Activated naive CD4-positive, alpha-beta T cell treated with Interleukin-2 at 50 U/mL for 16 hours (primary cell): ENCODE data around the gene SHISAL1.
A peak's percentile ranks its signal among the peaks of the same experiment; 100 is the strongest.

ENCODE experiments used
- DNase-seq: peaks from one replicate; pipeline ENCODE4 v3.0.0-alpha.2; 2020

The SHISAL1 gene

GRCh38 chr22:44341431-44342346, 28.9 kb upstream of the SHISAL1 start:
- no peak for DNase-seq

GRCh38 chr22:44340271-44341239, 27.8 kb upstream of the SHISAL1 start:
- no peak for DNase-seq

GRCh38 chr22:44338906-44339305, 26.2 kb upstream of the SHISAL1 start:
- no peak for DNase-seq

DNA sequence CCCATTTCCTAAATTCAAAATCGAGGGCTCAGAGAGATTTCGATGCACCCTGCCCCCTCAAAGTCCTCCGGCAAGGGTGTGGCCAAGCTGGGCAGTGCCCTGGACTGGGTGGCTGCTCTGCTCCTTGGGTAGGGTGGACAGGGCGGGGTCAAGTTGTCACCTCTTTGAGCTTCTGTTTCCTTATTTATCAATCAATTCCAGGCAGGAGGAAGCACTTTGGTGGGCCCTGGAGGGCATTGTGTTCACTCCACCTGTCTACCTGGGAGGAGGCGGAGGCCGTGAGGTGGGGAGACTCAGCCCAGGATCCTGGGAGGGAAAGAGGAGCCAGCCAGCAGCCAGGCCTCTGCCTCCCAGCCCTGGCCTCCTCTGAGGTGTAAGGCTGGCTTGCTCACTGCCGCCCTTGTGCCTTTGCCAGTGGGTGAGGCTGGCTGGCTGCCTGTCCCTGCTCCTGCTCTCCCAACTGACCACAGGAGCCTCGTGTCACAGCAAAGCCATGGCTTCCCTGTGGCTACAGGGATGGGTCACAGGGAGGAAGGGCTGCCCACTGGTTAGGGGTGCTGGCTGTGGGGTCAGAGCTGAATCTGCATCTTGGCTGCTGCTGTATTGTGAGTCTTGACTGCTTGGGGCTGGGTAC, 25.5 kb upstream of the SHISAL1 start:
- DNase-seq, result no peak

GRCh38 chr22:44337678-44338004, 24.9 kb upstream of the SHISAL1 start:
- no peak for DNase-seq

DNA sequence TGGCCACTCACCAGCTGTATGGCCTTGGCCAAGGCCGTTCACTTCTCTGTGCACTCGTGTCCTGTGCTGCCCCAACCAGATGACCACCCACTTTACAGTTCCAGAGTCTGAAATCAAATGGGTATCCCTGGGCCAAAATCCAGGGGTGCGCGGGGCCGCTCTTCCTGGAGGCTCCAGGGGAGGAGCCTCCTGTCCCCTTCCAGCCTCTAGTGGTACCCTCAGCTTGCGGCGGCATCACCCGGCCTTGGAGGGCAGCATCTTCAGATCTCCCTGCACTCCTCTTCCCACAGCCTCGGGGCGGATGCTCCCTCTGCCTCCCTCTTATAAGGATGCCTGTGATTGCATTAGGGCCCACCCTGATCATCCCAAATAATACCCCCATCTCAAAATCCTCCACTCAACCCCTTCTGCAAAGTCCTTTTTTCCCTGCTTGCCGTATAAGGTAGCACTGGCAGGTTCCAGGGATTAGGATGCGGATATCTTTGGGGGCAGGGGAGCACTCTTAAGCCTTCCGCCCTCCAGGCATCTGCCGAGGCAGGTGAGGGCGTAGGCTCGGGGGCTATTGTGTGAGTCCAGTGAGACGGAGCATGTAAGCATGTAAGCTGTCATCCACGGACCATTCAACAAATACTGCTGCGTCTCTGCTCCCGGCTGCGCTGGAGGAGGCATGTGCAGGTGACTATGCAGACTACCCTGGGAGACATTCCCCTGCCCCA, 24.4 kb upstream of the SHISAL1 start:
- no peak for DNase-seq

- DNase-seq, result no peak
These were observed 23.4 kb upstream of the SHISAL1 start for GRCh38 chr22:44335903-44336803.

DNA sequence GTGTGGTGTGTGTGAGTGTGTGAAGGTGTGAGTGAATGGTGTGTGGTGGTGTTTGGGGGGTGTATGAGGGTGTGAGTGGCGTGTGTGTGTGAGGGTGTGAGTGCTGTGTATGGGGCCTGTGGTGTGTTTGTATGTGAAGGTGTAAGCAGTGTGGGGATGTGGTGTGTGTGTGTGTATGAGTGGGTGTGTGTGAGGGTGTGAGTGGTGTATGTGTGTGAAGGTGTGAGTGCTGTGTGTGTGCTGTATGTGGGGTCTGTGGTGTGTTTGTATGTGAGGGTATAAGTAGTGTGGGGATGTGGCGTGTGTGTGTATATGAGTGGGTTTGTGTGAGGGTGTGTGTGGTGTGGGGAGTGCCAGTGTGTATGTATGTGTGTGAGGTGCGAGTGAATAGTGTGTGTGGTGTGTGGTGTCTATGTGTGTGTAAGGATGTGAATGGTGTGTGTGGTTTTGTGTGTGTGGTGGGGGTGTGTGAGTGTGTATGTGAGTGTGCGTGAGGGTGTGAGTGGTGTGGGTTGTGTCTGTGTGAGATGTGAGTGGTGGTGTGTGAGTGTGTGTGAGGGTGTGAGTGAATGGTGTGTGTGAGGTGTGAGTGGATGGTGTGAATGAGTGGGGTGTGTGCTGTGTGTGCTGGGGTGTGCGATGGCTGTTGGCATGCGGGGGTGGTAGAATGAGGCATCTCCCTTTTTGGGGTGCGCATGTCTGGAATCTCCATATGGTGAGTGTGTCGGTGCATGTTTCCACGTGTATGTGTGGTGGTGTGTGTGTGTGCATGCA, 22.5 kb upstream of the SHISAL1 start:
- no peak for DNase-seq

- no peak for DNase-seq
These were observed 21.3 kb upstream of the SHISAL1 start for GRCh38 chr22:44333847-44334635.

DNA sequence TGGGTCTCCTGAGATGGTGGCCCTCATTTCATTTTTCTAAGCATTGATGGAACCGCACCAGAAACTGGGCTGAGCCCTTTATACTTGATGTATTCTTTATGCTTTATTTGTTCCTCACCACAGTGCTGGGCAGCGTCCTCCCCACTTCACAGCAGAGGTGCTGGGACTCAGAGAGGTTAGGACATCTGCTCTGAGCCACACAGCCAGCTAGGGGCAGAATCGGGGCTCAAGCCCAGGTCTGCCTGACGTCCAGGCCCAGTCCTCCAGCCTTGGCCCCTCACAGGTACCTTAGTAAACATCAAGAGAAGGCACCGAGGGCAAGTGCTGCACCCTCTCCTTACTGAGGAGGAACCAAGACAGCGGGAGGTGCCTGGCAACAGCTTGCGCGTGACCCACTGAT, 20.2 kb upstream of the SHISAL1 start:
- no peak for DNase-seq

- no peak for DNase-seq
These were observed 19.3 kb upstream of the SHISAL1 start for GRCh38 chr22:44331881-44332714.

DNA sequence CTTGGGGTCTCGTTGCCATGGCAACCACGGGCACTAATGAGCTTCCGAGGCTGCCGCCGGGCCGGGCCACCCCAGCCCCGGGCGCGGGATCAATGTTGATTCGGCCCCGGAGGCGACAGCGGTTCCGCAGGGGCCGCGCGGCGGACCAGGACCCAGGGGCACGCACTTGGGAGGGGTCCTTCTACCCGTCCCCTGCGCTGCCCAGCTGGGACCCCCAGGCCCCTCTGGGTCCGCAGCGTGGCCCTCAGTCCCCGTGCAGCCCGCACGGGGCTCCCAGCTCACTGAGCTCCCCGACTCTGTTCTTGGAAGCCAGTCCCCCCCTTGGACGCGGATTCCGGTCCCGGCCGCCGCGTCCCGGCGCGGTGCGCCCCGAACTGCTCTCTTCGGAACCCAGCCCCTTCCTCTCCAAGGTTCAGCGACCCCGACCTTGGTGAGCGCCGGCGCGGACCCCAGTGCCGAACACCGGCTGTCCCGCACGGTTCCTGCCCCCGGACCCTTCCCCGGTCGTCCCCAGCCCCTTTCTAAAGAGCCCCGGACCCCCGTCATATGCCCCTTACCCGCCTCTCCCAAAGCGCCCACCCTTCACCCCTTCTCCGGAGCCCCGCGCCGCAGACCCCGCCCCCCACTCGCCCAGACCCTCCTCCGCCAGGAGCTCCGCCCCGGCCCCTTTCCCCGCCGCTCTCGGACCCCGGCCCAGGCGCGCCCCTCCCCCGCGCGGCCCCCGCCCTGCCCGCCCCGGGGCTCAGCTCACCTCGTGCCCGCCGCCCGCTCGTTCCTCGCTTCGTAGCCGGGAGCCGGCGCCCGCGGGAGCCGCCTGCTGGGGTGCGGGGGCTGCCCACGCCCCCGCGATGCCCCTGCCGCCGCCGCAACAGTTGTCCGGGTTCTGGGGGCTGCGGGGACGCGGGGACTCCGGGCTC, 18.3 kb upstream of the SHISAL1 start:
- no peak for DNase-seq

GRCh38 chr22:44330188-44330743, 17.5 kb upstream of the SHISAL1 start:
- DNase-seq, result no peak

GRCh38 chr22:44329179-44329796, 16.5 kb upstream of the SHISAL1 start:
- DNase-seq, result peak; percentile 15

DNA sequence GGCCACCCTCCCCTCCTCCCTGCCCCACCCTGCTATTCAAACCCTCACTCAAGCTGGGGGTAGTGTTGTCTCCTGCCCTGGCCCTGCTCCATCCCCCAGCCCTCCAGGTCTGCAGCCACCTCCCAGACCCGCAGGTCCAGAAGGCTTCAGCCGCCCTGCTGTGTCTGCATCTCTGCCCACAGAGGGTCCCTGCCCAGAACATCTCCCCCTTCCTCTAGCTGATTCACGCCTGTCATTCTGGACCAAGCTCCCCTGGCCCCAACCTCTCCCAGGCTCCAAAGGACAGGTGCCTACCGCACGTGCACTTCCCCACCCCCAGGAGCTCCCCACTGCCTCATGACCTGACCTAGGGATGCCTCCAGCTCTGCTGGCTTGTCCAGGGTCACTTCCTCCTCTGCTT, 16.0 kb upstream of the SHISAL1 start:
- no peak for DNase-seq

DNA sequence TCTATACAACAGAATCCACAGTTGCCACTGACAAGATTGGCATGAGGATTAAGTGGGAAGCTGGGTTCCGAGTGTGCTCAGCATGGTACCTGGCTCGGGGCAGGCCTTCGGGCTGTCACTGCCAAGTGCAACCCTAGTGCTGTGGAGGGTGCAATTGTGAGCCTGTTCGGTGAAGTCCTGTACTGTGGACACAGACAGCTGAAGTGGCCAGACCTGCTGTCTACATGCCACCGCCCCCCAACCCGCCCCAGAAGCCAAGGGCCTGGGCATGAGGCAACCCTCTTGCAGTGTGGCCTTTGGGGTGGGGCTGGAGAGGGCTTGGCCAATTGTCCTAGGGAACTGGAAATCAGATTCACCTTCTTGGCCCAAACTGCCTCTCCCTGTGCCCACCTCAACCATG, 15.6 kb upstream of the SHISAL1 start:
- DNase-seq, result no peak

DNA sequence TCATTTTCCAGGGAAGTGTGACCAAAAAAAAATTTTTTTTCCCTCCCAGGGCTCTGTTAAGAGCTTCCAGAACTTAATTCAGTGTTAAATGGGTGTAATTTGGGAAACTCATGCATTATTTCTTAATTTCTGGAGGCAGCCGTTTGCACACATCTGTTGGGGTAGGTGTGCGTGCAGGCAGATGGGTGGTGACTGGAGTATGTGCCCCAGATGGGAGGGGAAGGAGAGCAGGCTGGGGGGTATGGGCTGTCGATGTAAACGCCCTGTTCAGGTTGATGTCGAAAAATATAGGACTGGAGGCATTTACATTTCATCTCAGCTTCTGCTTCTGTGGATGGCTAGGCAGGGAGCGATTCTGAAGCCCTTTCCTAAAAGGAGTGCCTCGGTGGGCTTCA, 13.7 kb upstream of the SHISAL1 start:
- no peak for DNase-seq
